ENCODE data around the gene SFRP2. TPM values are rescaled to one million over a fixed set of nuclear protein-coding genes. Genes with fewer than 3 reads are reported as not detected.

The SFRP2 gene
- total and polyA plus RNA-seq, 11 donors: 0.06 to 18.8 (median 0.37) TPM; not detected in 2

DNA sequence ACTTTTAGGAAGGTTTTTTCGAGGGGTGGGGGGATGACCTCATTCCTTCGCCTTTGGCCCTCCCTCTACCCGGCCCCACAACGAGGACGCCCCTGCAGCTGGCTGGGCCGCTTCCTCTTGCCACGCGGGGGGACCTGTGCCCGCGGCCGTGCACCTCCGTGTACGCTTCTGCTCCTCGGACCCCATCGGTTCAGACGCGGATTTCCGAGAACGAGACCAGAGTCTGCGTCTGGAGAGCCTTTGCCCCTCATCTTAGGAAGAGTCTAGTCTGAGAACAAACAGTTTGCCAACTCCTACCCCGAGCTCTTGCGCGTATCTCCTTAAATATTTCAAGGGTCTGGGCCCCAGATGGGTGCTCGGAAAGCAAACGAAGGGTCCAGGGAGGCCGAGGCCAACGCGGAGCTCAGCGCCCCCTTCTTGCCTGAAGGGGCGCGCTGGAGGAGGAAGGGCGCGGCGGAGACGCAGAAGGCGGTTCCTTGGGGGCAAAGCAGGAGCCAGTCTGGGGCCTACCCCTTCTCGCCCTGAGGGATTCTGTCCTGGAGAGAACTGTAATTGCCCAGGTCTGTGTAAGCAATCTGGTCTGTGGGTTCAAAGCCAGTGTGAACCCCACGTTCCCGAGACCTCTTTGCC, 3.9 kb upstream of the SFRP2 start:
- 19 to 29% (median 27%) methylated on average over 33 to 39 of the region's 39 CpGs for WGBS, 4 donors
- no peak overlapping the region for H3K27ac ChIP-seq
- ATAC-seq (peak in 1 of 4 donors; percentile 7), DNase-seq (no peak)
- TF ChIP-seq CTCF (IDR thresholded peaks at IDR 0.05): no peak
- TF ChIP-seq POLR2A (IDR thresholded peaks at IDR 0.05): no peak
- peak overlapping the region in 10 of 12 donors; percentile 9 to 43 (median 30) for H3K4me3 ChIP-seq
- peaks cover 3 to 36% (median 24%) of the 10 kb centered on the region in 12 donors for H3K4me1 ChIP-seq
- H3K9me3 ChIP-seq: no peaks in the 10 kb centered on the region
- intact Hi-C loops (cut with DNase I): loop anchor here in 7 of 10 donors (5.0 to 10.0 kb wide), 6 partner anchors 222 to 712 kb away; no protein-coding TSS in a partner anchor
- peaks cover 38 to 94% (median 61%) of the 10 kb centered on the region in 9 donors for H3K27me3 ChIP-seq
- H3K36me3 ChIP-seq: no peaks in the 10 kb centered on the region

DNA sequence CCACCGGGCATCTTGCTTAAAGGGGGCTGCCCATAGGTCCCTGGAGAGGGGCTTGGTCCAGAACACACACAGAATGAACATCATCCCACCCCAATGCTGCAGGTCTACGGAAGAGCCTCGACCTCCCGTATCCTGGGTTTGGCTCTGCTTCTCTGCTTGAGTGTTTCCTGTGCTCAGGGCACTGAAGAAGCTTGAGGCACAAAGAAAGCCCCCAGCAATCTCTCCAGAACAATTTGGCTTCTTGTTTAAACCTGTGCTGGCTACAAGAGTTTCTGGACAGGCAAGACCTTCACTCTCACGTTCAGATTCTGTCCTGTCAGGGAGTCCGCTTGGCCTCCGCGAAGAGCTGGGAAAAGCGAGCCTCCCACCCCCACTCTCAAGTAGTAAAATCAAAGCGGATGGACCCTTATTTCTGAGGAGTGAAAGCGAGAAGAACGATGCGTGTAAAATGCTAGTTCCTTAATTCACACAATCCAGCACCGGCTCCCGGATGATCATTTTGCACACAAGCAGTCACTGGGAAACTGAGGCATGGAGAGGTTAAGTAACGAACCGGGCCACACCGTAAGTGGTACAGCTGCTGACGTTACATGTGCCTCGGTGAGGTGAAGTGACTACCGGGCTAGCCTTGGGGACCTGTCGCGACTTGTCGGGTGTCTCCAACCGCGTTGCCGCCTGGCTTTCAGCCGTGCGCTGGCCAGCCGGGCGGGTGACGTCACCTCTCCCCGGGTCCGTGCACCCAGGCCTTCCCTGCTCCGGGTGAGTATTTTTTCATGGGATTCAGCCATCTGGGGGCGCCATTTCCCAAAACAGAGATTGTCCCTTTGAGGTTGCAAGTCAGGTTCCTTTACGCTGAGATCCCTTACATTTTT, 3.1 kb upstream of the SFRP2 start:
- 5 to 8% (median 5%) methylated on average over 37 of the region's 37 CpGs for WGBS, 4 donors
- TF ChIP-seq POLR2A (IDR thresholded peaks at IDR 0.05) (no peak), CTCF (IDR thresholded peaks at IDR 0.05) (peak in 8 of 12 donors; percentile 11 to 43 (median 26))
- Histone ChIP-seq H3K9me3 (no peaks in the 10 kb centered on the region), H3K4me1 (peaks cover 3 to 36% (median 24%) of the 10 kb centered on the region in 12 donors), H3K4me3 (peak overlapping the region in 10 of 12 donors; percentile 9 to 43 (median 30)), H3K36me3 (no peaks in the 10 kb centered on the region), H3K27ac (no peak overlapping the region), H3K27me3 (peaks cover 38 to 95% (median 66%) of the 10 kb centered on the region in 9 donors)
- peak in 2 of 4 donors; percentile 45 to 64 for ATAC-seq
- intact Hi-C loops (cut with DNase I): loop anchor here in 7 of 10 donors (5.0 to 10.0 kb wide), 6 partner anchors 223 to 713 kb away; no protein-coding TSS in a partner anchor
- DNase-seq: peak in 3 of 5 donors; percentile 32 to 73 (median 34)

DNA sequence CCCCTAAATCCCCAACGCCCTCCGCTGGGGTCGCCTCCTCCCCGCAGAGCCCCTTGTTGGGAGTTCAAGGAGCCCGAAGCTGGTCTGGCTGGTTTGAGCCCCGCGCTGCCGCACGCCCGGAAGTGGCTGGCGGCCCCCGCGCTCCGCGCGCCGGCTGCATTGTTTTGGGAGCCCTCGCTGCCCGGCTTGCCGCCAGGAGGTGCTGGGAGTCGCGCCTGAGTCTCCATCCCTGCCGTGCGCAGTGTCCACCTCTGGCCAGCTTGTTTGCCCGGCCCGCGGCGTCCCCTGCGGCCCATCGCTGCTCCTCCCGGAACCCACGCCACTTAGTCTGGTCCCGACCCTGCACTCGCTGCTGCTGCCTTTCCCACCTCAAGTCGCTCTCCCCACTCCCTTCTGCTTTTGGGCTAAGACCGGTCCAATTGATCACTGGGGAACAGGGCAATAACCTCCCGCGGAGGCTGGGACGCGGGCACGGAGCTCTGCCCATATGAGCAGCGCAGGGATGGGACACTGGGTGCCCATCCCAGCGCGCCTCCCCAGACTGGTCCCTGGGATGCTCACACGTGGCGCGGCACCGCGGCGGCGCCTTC, 2.2 kb upstream of the SFRP2 start:
- WGBS, 4 donors: 3 to 13% (median 5%) methylated on average over 3 to 51 of the region's 51 CpGs
- intact Hi-C loops (cut with DNase I): loop anchor here in 7 of 10 donors (5.0 to 10.0 kb wide), 6 partner anchors 224 to 714 kb away; no protein-coding TSS in a partner anchor
- no peaks in the 10 kb centered on the region for H3K9me3 ChIP-seq
- peak in 2 of 5 donors; percentile 41 to 60 for DNase-seq
- H3K27me3 ChIP-seq: peaks cover 38 to 96% (median 66%) of the 10 kb centered on the region in 9 donors
- peak overlapping the region in 10 of 12 donors; percentile 5 to 33 (median 21) for H3K4me3 ChIP-seq
- H3K36me3 ChIP-seq: no peaks in the 10 kb centered on the region
- TF ChIP-seq POLR2A (IDR thresholded peaks at IDR 0.05) (no peak), CTCF (IDR thresholded peaks at IDR 0.05) (peak in 2 of 12 donors; percentile 10 to 13)
- peak in 2 of 4 donors; percentile 30 to 38 for ATAC-seq
- H3K4me1 ChIP-seq: peaks cover 3 to 36% (median 24%) of the 10 kb centered on the region in 12 donors
- H3K27ac ChIP-seq: no peak overlapping the region

Data from heart left ventricle (tissue), 16 donors.